ENCODE measurements around the gene ANKRD30B.
"Not testable (repeated sequence)": the region's sequence is repeated elsewhere in the genome, so short reads cannot be mapped to it uniquely, and the experiment has no call there.

Gene ANKRD30B

GRCh38 chr18:14747513-14748474, at the start of gene ANKRD30B:
TSS of gene ANKRD30B (plus strand) at chr18:14748172. CDS start at chr18:14748420, 248 bp downstream.
- Mint-ChIP-seq H3K9me3 (no peaks in the 10 kb centered on the region), H3K4me3 (peak within 1 kb of the TSS; percentile 55 to 68), H3K27me3 (peaks cover 13% of the 10 kb centered on the region), H3K27ac (no peak within 1 kb of the TSS), H3K4me1 (peaks cover 7% of the 10 kb centered on the region)
- peak; percentile 53 for ATAC-seq
- no peak for DNase-seq

- not testable (repeated sequence) for H3K4me3 Mint-ChIP-seq, H3K4me1 Mint-ChIP-seq, H3K27ac Mint-ChIP-seq, H3K27me3 Mint-ChIP-seq, DNase-seq, ATAC-seq, H3K9me3 Mint-ChIP-seq
Measured at GRCh38 chr18:14701286-14702040, 46.5 kb upstream of the ANKRD30B start.

GRCh38 chr18:14709761-14710160, 38.2 kb upstream of the ANKRD30B start:
- H3K27me3 Mint-ChIP-seq, H3K9me3 Mint-ChIP-seq, ATAC-seq, H3K27ac Mint-ChIP-seq, H3K4me3 Mint-ChIP-seq, DNase-seq, H3K4me1 Mint-ChIP-seq: not testable (repeated sequence)

GRCh38 chr18:14721569-14721968, 26.4 kb upstream of the ANKRD30B start:
- not testable (repeated sequence) for H3K27ac Mint-ChIP-seq, DNase-seq, H3K4me3 Mint-ChIP-seq, ATAC-seq, H3K4me1 Mint-ChIP-seq, H3K9me3 Mint-ChIP-seq, H3K27me3 Mint-ChIP-seq

- DNase-seq, H3K27ac Mint-ChIP-seq, H3K4me3 Mint-ChIP-seq, H3K4me1 Mint-ChIP-seq, H3K9me3 Mint-ChIP-seq, ATAC-seq, H3K27me3 Mint-ChIP-seq: not testable (repeated sequence)
Measured at GRCh38 chr18:14739056-14739455, 8.9 kb upstream of the ANKRD30B start.

- ATAC-seq (no peak), DNase-seq (no peak)
- Mint-ChIP-seq H3K9me3 (no peaks in the 10 kb centered on the region), H3K27me3 (peaks cover 13% of the 10 kb centered on the region), H3K4me1 (peaks cover 7% of the 10 kb centered on the region), H3K27ac (no peak overlapping the region), H3K4me3 (no peak overlapping the region)
Measured at GRCh38 chr18:14746897-14747296, 1.1 kb upstream of the ANKRD30B start.

- Mint-ChIP-seq H3K4me1 (peaks cover 7% of the 10 kb centered on the region), H3K27ac (no peak overlapping the region), H3K9me3 (no peaks in the 10 kb centered on the region), H3K4me3 (peak overlapping the region; percentile 55 to 68), H3K27me3 (peaks cover 13% of the 10 kb centered on the region)
- no peak for DNase-seq
- ATAC-seq: peak; percentile 31
Measured at GRCh38 chr18:14748496-14748895, 524 bp downstream of the ANKRD30B start.

- not testable (repeated sequence) for DNase-seq, H3K27me3 Mint-ChIP-seq, H3K9me3 Mint-ChIP-seq, H3K27ac Mint-ChIP-seq, H3K4me3 Mint-ChIP-seq, H3K4me1 Mint-ChIP-seq, ATAC-seq
Measured at GRCh38 chr18:14763566-14763965, 15.6 kb downstream of the ANKRD30B start.

- ATAC-seq (peak; percentile 52), DNase-seq (no peak)
- Mint-ChIP-seq H3K27me3 (no peaks in the 10 kb centered on the region), H3K4me1 (peaks cover 5% of the 10 kb centered on the region), H3K4me3 (no peak overlapping the region), H3K27ac (peak overlapping the region; percentile 35 to 37), H3K9me3 (peaks cover 0 to 3% of the 10 kb centered on the region in 2 donors)
Measured at GRCh38 chr18:14767474-14767873, 19.5 kb downstream of the ANKRD30B start.

- peaks cover 5% of the 10 kb centered on the region for H3K4me1 Mint-ChIP-seq
- H3K27ac Mint-ChIP-seq: peak overlapping the region; percentile 59 to 62
- DNase-seq: no peak
- H3K27me3 Mint-ChIP-seq: no peaks in the 10 kb centered on the region
- H3K9me3 Mint-ChIP-seq: peaks cover 0 to 3% of the 10 kb centered on the region in 2 donors
- peak; percentile 61 for ATAC-seq
- no peak overlapping the region for H3K4me3 Mint-ChIP-seq
Measured at GRCh38 chr18:14768241-14768640, 20.3 kb downstream of the ANKRD30B start.

- no peak for ATAC-seq
- no peak for DNase-seq
- no peaks in the 10 kb centered on the region for H3K27me3 Mint-ChIP-seq
- H3K4me3 Mint-ChIP-seq: no peak overlapping the region
- H3K9me3 Mint-ChIP-seq: peaks cover 0 to 3% of the 10 kb centered on the region in 2 donors
- no peak overlapping the region for H3K27ac Mint-ChIP-seq
- H3K4me1 Mint-ChIP-seq: peaks cover 5% of the 10 kb centered on the region
Measured at GRCh38 chr18:14769381-14769780, 21.4 kb downstream of the ANKRD30B start.

- H3K9me3 Mint-ChIP-seq: no peaks in the 10 kb centered on the region
- no peak for ATAC-seq
Measured at GRCh38 chr18:14776801-14777200, 28.8 kb downstream of the ANKRD30B start.

GRCh38 chr18:14781671-14782070, 33.7 kb downstream of the ANKRD30B start:
- no peaks in the 10 kb centered on the region for H3K4me1 Mint-ChIP-seq
- no peaks in the 10 kb centered on the region for H3K9me3 Mint-ChIP-seq
- H3K27ac Mint-ChIP-seq: no peak overlapping the region
- H3K27me3 Mint-ChIP-seq: no peaks in the 10 kb centered on the region
- ATAC-seq (no peak), DNase-seq (no peak)
- H3K4me3 Mint-ChIP-seq: no peak overlapping the region

More at GRCh38 chr18:14776801-14777200, 28.8 kb downstream of the ANKRD30B start:
- no peak for DNase-seq
- Mint-ChIP-seq H3K4me3 (no peak overlapping the region), H3K27me3 (no peaks in the 10 kb centered on the region), H3K27ac (no peak overlapping the region), H3K4me1 (no peaks in the 10 kb centered on the region)

GRCh38 chr18:14784133-14784532, 36.2 kb downstream of the ANKRD30B start:
- ATAC-seq: no peak
- no peak for DNase-seq
- Mint-ChIP-seq H3K4me1 (no peaks in the 10 kb centered on the region), H3K4me3 (no peak overlapping the region), H3K27ac (no peak overlapping the region), H3K9me3 (no peaks in the 10 kb centered on the region), H3K27me3 (no peaks in the 10 kb centered on the region)

- H3K4me3 Mint-ChIP-seq, H3K27me3 Mint-ChIP-seq, DNase-seq, H3K9me3 Mint-ChIP-seq, H3K27ac Mint-ChIP-seq, H3K4me1 Mint-ChIP-seq, ATAC-seq: not testable (repeated sequence)
Measured at GRCh38 chr18:14796876-14797275, 48.9 kb downstream of the ANKRD30B start.

Measured in stimulated activated naive CD8-positive, alpha-beta T cell treated with anti-CD3 and anti-CD28 coated beads, Interleukin-15, amount 100 ng/mL, for 72 hours (primary cell).